NCI-H510A treated with DMSO at 0.1 percent for 48 hours (cell line): ENCODE results near the gene RABIF.

Source experiments
- DNase-seq: peaks from one replicate; lab custom pipeline; 2025; lab: John Stamatoyannopoulos, UW

The RABIF gene

DNA sequence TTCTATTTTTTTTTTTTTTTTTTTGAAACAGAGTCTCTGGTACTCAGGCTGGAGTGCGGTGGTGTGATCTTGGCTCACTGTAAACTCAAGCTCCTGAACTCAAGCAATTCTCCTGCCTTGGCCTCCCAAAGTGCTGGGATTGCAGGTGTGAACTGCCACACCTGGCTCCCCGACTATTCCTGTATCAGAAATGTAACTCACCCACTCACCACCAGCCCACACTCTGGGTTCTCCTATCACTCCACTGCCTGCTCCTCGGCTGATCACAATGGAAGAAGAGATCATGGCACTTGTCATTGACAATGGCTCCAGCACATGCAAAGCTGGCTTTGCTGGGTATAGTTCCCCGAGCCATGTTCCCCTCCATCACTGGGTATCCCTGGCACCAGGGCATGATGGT, 15.9 kb downstream of the RABIF start:
- no peak for DNase-seq

DNA sequence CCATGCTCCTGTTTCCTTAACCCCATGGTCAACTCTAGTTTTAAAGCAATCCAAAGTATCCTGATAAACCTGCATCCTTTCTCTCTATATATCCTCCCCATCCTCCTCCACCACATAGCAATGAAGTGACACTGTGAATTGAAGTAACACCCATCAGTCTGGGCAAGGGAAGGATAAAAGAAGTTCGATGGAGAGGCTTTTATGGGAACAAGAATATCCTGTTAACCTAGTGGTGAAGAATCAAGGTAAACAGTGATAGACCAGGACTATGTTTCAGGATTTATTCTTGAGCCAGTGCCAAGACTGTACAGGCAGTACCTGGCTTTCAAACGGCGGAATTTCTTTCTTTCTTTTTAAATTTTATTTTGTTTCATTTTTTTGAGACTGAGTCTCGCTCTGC, 17.6 kb downstream of the RABIF start:
- DNase-seq: no peak

DNA sequence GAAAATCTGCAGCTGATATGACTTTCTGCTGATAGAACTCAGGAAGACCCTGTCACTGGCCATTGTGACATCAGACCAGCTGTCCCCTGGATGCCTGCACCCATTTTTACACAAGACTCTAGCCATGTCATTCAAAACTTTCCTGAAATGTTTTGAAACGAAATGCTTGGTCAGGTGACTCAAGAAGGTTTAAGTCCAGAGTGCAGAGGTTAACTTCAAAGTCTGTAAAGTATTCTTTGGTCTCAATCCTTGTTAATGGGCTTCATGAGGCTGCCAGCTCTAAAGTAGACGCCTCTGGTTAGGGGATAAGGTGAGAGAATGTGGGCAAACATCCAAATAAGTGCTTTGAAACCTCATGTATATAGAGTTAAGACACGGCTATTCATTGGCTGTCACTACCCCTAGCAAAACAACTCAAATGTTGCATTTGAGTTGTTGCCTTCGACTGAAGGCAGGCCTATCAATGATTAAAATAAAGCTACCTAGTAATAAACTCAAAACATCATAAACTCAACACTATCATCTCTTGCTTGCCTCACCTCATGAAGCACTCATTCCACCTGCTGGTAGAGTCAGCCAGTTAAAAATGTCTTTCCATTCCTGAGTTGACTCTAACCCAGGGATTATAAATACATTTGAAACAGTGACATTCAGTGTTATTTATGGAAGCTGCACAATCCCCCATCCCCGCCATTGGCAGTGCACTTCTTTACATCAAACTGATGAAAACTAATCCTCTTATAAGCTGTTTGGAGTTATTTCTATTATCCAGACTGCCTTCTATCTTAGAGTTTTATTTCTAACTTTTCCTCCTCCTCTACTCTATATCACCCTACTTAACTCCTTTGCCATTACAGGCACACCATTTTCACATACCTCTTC, 26.0 kb downstream of the RABIF start:
- no peak for DNase-seq

DNA sequence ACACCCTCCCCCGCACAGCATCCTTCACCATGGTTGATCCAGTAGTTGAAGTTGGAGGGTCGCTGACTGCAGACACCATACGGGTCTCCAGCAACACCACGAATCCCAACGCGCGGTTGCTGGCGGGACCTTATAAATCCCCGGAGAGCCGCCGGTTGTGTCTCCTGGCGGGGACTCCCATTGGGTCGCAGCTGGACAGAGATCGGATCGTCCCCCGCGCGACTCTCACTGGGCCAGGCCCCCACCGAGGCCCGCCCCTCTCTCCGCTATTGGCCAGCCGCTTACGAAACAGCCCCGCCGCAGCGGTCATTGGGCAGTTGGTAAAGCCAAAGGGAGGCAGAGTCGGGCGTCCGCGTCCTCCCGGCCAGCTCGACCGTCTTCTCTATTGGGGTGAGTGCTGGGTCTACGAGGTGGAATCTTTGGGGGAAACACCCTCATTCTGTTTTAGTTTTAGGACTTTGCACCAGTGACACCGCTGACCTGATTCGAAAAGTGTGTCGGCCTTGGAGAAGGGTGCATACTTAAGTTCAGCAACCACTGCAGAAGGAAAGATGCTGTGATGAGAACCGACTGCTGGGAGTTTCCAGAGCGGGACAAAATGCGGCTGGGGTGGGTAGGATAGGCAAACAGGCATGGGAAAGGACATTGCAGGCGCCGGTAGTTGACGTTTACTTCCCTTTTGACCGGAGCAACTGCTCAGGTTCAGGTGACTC, 27.4 kb downstream of the RABIF start:
- DNase-seq: peak; percentile 88

DNA sequence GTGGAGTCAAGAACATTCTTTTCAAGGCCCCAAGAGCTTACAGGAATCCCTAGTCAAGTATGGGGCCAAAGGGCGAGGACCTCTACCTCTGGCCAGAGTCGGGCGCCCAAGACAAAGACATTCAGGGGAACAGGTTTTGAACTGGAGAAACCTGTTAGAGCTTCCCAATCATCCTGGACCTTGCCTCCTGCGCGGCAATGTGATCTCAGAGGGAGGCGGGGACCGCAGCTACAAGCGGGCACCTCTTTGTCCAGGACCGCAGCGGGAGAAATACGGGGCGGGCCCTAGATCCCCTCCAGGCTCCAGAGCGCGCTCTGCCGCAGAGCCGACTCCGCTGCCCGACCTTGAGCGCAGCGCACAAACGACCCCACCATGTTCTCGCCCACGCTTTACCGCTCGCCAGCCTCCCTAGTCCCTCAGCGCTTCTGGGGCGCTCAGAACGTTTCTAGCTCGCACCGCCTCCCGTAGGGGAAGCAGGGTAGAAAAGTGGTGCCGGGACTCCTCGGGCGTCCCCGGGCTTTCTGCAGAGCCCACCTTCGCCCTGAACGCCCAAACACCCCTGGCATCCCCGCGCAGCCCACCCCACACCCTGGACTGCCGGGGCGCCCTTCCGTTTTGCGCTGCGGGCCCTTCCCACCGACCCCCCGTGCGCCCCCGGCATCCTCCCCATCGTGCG, 28.1 kb downstream of the RABIF start:
- DNase-seq: peak; percentile 81

DNA sequence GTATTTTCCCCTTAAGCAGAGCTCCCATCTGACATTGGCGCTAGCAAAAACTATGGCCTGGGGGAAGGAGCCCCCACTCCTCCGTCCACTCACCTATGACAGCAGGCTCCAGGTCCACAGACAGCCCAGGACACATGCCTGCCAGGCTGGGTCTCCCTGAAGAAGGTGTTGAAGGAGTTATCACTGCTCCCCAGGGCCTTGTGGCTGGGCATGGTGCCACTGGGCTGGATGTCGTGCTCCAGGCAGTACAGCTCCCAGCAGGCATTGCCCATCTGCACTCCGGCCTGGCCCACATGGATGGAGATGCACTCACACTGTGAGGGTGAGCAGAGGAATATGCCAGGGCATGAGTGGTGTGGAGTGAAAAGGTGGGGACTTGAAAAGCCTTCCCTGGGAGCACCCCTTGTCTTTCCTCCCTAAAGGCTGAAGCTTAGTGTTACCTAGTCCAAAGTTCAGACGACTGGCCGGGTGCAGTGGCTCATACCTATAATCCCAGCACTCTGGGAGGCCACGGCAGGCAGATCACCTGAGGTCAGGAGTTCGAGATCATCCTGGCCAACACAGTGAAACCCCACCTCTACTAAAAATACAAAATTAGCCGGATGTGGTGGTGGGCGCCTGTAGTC, 30.0 kb downstream of the RABIF start:
- DNase-seq: no peak

DNA sequence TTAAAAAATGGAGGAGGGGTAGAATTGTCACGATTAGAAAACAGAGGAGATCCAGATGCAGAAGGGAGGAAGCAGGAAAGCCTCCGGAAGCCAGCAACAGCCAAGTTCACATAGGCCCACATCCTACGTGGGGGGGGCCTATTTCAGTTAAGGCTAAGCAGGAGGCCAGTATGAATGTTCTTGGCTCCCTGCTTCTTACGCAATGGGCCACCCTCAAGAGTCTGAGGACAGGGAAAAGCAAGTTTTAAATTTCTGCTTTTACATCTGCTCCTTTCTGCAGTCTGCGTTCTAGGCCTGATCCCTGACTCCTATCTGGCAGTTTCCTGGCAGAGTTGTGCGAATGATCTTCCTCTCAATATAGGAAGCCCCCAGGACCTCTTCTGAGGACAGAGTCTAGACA, 30.6 kb downstream of the RABIF start:
- no peak for DNase-seq

DNA sequence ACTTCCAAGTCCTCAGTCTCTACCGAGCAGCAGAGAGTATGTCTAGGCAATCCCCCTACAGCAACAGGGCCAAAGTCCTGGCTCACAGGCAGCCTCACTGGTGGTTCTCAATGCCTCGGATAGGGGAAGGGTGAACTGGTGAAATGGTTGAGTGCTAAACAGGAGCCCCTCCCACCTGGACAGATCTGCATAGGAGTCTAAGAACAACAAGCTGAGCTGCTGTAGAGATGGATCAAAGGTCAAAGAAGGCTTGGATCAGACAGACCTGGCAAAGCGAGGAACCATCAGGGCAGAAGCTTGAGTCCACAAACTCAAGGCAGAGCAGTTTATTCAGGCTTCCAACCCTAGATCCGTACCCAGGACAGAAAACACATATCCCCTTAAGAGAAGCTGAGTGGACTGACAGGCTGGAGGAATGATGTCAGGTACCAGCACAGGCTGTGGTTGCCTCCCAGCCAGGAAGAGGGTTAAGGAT, 31.8 kb downstream of the RABIF start:
- DNase-seq: no peak

DNA sequence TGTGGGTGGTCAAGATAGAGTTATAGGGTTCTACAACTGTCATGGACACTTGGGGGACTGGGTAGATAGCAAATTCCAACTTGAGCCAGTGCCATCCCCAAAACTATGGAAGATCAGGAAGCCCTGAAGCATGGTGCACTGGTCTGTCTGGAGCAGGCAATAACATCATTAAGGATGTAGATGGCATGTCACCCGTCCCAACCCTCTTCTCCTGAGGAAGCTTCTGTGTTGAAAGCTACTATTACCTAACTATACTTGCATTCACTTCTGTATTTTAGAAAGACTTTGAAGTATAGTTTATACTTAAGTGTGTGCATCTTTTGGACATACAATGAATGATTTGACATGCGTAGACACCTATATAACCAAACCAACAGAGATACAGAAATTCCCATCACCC, 32.9 kb downstream of the RABIF start:
- DNase-seq: no peak

DNA sequence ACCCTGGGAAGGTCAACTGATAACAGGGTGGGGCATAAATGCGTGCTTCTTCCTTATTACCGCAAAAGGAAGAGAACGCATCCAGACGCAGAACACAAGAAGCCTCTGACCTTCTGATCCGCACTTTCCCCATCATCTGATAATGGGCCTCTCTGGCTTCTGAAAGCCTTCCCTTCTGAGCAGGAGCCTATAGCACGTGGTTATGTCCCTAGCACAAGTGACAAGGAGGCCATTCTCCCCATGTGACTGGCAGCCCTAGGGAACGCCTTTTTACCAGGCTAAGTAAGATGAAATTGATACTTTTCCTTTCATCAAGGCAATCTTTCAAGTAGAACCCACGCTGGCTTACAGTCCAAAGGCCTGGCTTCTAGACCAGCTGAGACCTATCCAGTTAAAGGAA, 34.2 kb downstream of the RABIF start:
- no peak for DNase-seq

DNA sequence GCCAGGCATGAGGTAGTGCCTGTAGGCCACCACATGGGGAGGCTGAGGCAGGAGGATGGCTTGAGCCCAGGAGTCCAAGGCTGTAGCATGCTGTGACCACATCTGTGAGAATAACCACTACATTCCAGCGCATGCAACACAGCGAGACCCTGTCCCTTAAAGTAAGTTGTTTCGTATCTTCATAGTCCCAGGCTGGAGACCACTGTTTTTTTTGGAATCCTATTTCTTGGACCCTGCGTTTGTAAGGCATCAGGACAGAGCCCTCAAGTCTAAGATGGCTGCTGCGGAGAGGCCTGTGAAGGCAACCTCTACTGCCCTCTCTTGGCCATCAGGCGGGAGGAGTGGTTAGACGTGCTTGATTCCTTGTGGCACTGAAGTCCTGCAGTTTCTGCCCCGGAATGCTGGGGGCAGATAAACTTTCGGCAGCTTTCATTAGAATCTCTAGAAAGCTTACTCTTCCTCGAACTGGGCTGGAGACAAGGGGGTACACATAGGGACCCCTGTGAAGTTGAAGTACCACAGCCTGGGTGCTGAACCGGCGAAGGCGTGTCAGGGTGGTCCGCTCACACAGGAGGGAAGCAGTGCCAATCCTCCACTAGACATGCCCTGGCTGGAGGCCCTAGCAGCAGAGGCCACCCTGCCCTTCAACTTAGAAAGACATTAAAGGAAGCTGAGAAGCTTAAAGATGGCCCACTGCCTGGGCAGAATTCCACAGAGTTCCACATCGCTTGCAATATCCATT, 36.6 kb downstream of the RABIF start:
- DNase-seq: peak; percentile 1

DNA sequence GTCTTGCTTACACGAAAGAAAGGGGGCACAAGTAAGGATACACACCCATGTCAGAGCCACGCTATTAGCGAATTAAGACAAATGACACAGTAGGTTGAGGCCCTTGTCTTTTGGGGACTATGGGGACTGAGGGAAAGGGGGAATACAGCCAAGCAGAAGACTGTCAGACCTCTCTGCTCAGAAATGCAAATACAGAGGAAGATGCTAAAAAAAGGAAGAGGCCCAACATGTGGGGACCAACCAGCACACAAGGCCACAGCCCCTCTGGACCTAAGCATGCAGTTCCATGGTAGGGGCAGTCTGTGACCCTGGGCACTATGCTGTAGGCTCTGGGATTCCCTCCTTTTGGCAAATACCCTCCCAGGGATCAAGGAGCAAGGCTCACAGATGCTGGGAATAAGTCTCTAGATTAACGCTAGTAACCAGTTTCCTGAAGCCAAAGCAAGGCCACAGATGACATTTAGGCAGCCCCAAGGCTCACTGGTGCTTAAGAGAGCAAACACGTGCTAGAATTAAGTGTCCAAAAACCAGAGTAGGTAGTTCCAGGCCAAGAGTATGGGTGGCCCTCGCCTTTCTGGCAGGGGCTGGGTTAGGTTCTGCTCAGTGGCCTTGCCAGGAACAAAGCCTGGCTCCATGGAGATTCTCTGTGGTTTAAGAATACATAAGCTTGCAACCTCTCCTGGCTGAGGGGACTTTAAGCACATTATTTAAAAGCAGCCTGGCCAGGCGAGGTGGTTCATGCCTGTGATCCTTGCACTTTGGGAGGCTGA, 38.2 kb downstream of the RABIF start:
- DNase-seq: no peak

DNA sequence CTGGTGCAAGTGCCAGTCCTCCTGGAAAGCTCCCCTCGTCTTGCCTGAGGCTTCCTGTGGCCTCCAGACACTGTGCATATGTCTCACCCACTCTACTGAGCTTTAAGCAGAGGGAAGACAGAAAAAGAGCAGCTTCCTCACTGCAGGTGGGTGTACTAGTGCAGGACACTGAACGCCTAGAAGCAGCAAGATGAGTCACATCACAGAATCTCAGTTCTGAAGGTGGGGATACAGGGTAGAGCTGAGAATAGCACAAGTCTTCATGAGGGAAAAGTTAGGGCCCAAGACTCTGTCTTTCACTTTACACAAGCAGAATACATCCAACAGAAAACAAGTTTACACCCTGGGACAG, 40.8 kb downstream of the RABIF start:
- no peak for DNase-seq

DNA sequence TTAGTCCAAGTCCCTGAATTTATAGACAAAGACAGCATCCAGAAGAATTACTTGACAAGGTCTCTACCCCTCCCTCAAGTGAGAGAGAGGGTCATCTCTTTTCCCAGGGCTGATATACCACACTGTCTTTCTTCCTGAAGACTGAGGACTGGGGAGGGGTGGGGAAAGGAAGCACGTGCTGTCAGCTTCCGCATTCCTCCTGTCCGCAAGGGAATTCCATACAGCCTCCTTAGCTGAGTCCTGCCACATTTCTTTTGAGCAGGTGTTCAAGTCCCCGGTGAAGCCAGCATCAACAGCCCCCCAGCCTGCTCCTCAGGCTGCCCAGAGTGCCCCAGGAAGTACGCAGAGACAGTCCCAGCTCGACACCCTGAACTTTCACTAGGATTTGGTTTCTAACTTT, 44.0 kb downstream of the RABIF start:
- DNase-seq: no peak

DNA sequence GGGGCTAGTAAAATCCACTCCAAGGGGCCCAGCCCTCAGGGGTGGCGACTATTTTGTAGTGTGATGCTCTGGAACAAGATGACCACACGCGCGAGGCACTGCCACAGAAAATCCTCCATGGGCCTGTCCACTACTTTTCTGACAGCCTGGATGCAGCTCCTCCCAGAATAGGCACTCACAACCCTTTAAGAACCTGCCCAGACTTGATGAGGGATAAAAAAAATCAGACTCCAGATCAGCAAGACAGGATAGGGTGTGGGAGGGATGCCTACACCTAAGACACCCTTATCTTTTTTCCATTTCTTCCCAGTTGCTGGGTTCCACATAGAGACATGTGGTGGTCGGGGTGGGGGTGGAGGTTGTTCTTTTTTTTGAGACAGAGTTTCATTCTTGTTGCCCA, 44.7 kb downstream of the RABIF start:
- no peak for DNase-seq

DNA sequence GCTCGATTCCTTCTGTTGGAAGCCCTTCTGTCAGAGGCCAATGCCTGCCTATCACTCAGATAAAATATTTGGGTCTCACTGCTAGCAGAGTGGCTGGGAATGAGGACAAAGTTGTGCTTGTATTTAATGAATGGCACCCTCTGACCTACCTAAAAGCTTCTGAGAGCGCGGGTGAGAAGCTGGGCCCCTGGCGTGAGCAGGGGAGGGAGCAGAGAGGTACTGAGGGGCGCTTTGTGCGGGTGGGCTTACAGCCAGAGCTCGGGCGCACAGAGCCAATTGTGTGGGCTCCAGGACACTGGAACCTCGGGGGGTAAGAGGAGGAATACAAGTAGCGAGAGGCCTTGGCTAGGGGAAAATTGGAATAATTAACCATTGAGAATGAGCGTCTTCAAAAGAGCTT, 45.9 kb downstream of the RABIF start:
- no peak for DNase-seq

DNA sequence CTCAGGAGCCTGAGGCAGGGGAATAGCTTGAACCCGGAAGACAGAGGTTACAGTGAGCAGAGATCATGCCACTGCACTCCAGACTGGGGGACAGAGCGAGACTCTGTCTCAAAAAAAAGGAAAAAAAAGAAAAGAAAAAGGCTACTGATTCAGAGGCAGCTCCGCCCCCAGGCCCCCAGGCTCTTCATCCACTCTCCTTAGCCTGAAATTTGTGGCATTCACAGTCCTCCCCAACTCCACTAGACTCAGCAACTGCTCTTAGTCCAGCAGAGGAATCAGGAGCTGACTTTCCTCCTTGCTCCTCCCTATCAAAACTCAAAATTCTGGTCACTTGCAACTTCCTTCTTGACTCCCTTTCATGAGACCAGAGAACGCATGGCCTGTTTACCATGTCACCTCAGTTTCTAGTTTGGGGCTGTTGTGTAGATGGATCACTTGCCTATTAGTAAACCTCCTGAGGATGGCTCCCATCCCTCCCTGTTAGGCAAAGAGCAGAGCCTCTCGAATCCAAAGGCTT, 51.1 kb downstream of the RABIF start:
- DNase-seq: no peak

DNA sequence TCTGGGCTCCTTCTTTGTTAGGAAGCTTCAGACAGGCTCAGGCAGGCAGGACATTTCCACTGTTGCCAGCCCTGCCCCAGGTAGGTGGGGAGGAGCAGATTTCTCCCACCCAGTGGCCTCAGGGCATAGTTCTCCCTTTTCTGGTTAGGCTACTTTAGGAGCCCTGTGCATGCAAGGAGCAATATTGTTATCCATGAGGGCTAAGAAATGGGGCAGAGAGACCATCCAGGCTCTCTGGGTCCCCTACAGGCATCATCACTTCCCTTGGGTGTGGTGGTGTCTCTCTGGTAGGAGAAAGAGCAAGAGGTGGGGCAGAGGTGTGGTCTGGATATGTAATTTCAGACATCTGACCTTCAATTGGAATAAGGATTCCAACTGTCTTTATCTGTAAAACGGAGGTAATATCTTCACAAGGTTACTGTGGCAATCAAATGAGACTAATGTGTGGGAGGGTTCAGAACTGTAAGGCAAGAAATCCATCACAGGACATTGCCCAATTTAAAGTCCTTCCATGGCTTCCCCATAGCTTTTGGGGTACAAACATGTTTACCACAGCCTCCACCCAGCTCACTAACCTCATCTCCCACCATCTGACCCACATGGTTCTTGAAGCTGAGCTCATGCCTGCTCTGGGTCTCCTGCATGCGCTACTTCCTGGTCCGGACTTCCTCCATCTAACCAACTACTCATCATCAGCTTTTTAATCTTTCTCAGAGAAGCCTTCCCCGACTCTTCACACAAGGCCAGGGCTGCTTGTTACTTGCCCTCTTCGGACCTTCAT, 52.1 kb downstream of the RABIF start:
- no peak for DNase-seq

DNA sequence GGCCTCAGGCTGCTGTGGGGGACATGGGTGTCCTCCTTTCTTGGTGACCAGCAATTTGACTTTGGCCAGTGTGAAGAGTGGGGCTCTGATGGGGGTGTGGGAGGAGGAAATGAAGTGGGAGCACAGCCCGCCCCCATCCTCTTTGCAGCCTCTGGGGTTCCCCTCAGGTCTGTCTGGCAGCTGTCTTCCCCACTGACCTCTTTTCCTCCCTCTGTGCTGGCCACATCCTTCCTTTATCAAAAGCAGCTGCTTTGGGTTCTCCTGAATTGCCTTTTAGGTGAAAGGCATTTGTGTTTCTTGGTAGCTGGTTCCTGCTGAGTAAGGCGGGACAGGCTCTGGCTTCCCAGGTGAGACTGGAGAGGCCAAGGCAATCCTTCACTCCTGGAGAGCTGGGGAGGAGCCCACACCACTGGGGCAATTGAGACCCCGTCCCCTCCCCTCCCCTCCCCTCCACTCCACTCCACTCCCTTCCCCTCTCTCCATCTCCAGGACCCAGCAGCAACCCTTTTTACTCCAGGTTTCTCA, 53.3 kb downstream of the RABIF start:
- DNase-seq: no peak
